Ovary (tissue), 9 donors: ENCODE results near the gene HSD11B1L. TPM values are rescaled to one million over a fixed set of nuclear protein-coding genes. Genes with fewer than 3 reads are reported as not detected.
"Not testable (repeated sequence)": the region's sequence is repeated elsewhere in the genome, so short reads cannot be mapped to it uniquely, and the experiment has no call there.

Source experiments
- DNase-seq, 5 donors: peaks; one replicate each; pipeline ENCODE4 v3.0.0-alpha.2; 2019 to 2020
- H3K27ac ChIP-seq, 2 donors: fragments of 200-600 bp; one replicate each; pipeline versions ENCODE4 v1.5.1 to v1.8.0; 2019 to 2022
- H3K27me3 ChIP-seq: fragments of 200-600 bp; one replicate; pipeline ENCODE4 v1.8.0; 2022
- H3K36me3 ChIP-seq: fragments of 200-600 bp; sonication (generic); one replicate; pipeline ENCODE4 v1.5.1; 2019
- H3K4me1 ChIP-seq: one replicate; pipeline ENCODE4 v1.8.1; 2013; ENCODE audit warnings: mild to moderate bottlenecking, moderate library complexity; ENCODE audit not compliant: insufficient read depth
- H3K4me3 ChIP-seq: fragments of 200-600 bp; sonication (generic); one replicate; pipeline ENCODE4 v1.5.1; 2017
- H3K9me3 ChIP-seq, 2 donors: fragments of 200-600 bp in 1 of 2; sonication (generic) in 1 of 2; one replicate each; pipeline versions ENCODE4 v1.5.1 to v1.8.1; 2013 to 2019; ENCODE audit warnings: mild to moderate bottlenecking in 1 of 2, moderate library complexity in 1 of 2
- CTCF ChIP-seq, 3 donors: fragments of 450-650 bp in 2 of 3; fragments of 200-600 bp in 1 of 3; IDR thresholded peaks; one replicate each; pipeline versions ENCODE4 v1.5.1 to v1.8.0; 2016 to 2022; ENCODE audit warnings: antibody characterized with exemption in 3 of 3, mild to moderate bottlenecking in 1 of 3
- EP300 ChIP-seq: sonication (generic); formaldehyde crosslinking; IDR thresholded peaks from one replicate; pipeline ENCODE4 v1.6.1; 2017; ENCODE audit warnings: antibody characterized with exemption
- POLR2A ChIP-seq: fragments of 450-650 bp; IDR thresholded peaks from one replicate; pipeline ENCODE4 v1.6.1; 2017; ENCODE audit warnings: antibody characterized with exemption, mild to moderate bottlenecking, moderate library complexity
- WGBS, 3 donors: extraction: QIAGEN DNeasy Blood & Tissue Kit in 1 of 3; methylation state at CpG; one replicate each; pipeline versions ENCODE4 v1.1.5 to v1.1.7; 2013 to 2017; 5-methylcytosine and 5-hydroxymethylcytosine counted together
- intact Hi-C, 4 donors: fragments of 100-400 bp; cut with DNase I; formaldehyde crosslinking; loops; one replicate each; pipeline versions ENCODE4 v1.11.0 to v1.15.1; 2022 to 2023
- polyA plus RNA-seq, 2 donors: library from polyadenylated mRNA; stranded (reverse); fragments of 200-250 nt in 1 of 2; fragments of 350-450 nt in 1 of 2; fragmentation: Illumina TruSeq in 1 of 2; extraction: RNeasy Lipid Tissue Mini Kit (QIAGEN cat#74804) in 1 of 2; gene quantifications; one replicate each; pipeline ENCODE4 v1.2.3, GENCODE V29; 2013 to 2014
- total RNA-seq, 7 donors: library from RNA; depleted of rRNA in 2 of 7; stranded (reverse); fragments of >200 nt in 2 of 7; fragmentation: NEBNext Ultra II Directional in 3 of 7; extraction: Animal tissue kit (Norgen Biotek cat#: 25700) in 3 of 7; gene quantifications; one replicate each; pipeline versions ENCODE4 v1.1.0 to v1.2.4, GENCODE V29; 2016 to 2023
- donor health status: DM: no; HTN: no; CAD: no; lungs with moderate emphysema.
- donor health status: DM: no; HTN: no; CAD: no.
- donor health status: Bipolar disorder and iron deficiency.
- donor health status: DM: yes; HTN: yes; CAD: no.
- donor health status: DM: no; HTN: no; CAD: no.
- donor health status: DM: yes; HTN: yes; CAD: no.

The HSD11B1L gene
- total and polyA plus RNA-seq, 9 donors, result 3.1 to 20.7 (median 8.5) TPM

- 21 to 38% (median 31%) methylated on average over 16 of the region's 16 CpGs for WGBS, 3 donors
- intact Hi-C loops, result loop anchor here in 1 of 4 donors (10.0 kb wide), 1 partner anchor 61 kb away; the partner anchor contains the start of genes SAFB and SAFB2
- peak overlapping the region; percentile 30 to 81 for H3K27ac ChIP-seq
Measured at GRCh38 chr19:5686326-5686646, 5.5 kb downstream of the HSD11B1L start.

GRCh38 chr19:5686647-5687359, 6.0 kb downstream of the HSD11B1L start:
- no peaks in the 10 kb centered on the region for H3K36me3 ChIP-seq
- intact Hi-C loops, result loop anchor here in 1 of 4 donors (10.0 kb wide), 1 partner anchor 62 kb away; the partner anchor contains the start of genes SAFB and SAFB2
- no peaks in the 10 kb centered on the region for H3K9me3 ChIP-seq
- peak; percentile 96 to 99 (median 98) for DNase-seq
- no peak for TF ChIP-seq EP300
- peak; percentile 77 to 85 (median 84) for TF ChIP-seq CTCF (IDR thresholded peaks at IDR 0.05)
- TF ChIP-seq POLR2A, result peak; percentile 19
- no peaks in the 10 kb centered on the region for H3K27me3 ChIP-seq
- H3K4me1 ChIP-seq, result peaks cover 11% of the 10 kb centered on the region
- peak overlapping the region; percentile 65 for H3K4me3 ChIP-seq
- H3K27ac ChIP-seq, result peak overlapping the region; percentile 35 to 81
- WGBS, 3 donors, result 1% methylated on average over 31 to 59 of the region's 59 CpGs

More at GRCh38 chr19:5686326-5686646, 5.5 kb downstream of the HSD11B1L start:
- Histone ChIP-seq H3K27me3 (no peaks in the 10 kb centered on the region), H3K4me1 (peaks cover 12% of the 10 kb centered on the region), H3K9me3 (no peaks in the 10 kb centered on the region), H3K36me3 (no peaks in the 10 kb centered on the region), H3K4me3 (peak overlapping the region; percentile 65)
- TF ChIP-seq CTCF (IDR thresholded peaks at IDR 0.05) (no peak), EP300 (no peak), POLR2A (no peak)
- no peak for DNase-seq

GRCh38 chr19:5687360-5688198, 6.8 kb downstream of the HSD11B1L start:
- WGBS, 3 donors, result 46 to 54% (median 48%) methylated on average over 62 to 76 of the region's 76 CpGs
- H3K9me3 ChIP-seq, result no peaks in the 10 kb centered on the region
- H3K4me1 ChIP-seq, result peaks cover 14% of the 10 kb centered on the region
- TF ChIP-seq EP300 (no peak), CTCF (IDR thresholded peaks at IDR 0.05) (peak in 1 of 3 donors; percentile 36), POLR2A (no peak)
- H3K4me3 ChIP-seq, result peak overlapping the region; percentile 65
- intact Hi-C loops, result loop anchor here in 1 of 4 donors (10.0 kb wide), 1 partner anchor 63 kb away; the partner anchor contains the start of genes SAFB and SAFB2
- peak overlapping the region; percentile 35 to 81 for H3K27ac ChIP-seq
- H3K36me3 ChIP-seq, result no peaks in the 10 kb centered on the region
- no peaks in the 10 kb centered on the region for H3K27me3 ChIP-seq
- DNase-seq, result peak in 3 of 5 donors; percentile 45 to 69 (median 68)

- intact Hi-C loops, result loop anchor here in 1 of 4 donors (10.0 kb wide), 1 partner anchor 64 kb away; the partner anchor contains the start of genes SAFB and SAFB2
- peaks cover 14% of the 10 kb centered on the region for H3K4me1 ChIP-seq
- peak in 2 of 5 donors; percentile 24 to 47 for DNase-seq
- 87 to 93% (median 89%) methylated on average over 13 of the region's 13 CpGs for WGBS, 3 donors
- not testable (repeated sequence) for H3K27ac ChIP-seq, H3K27me3 ChIP-seq, H3K36me3 ChIP-seq, H3K4me3 ChIP-seq, H3K9me3 ChIP-seq
Measured at GRCh38 chr19:5688262-5688881, 7.5 kb downstream of the HSD11B1L start.
